Measurements from ENCODE around the gene HAUS1. TPM values are rescaled to one million over a fixed set of nuclear protein-coding genes. Genes with fewer than 3 reads are reported as not detected.

Gene HAUS1
- polyA plus RNA-seq, 3 donors = 12.1 to 50.4 (median 34.6) TPM

DNA sequence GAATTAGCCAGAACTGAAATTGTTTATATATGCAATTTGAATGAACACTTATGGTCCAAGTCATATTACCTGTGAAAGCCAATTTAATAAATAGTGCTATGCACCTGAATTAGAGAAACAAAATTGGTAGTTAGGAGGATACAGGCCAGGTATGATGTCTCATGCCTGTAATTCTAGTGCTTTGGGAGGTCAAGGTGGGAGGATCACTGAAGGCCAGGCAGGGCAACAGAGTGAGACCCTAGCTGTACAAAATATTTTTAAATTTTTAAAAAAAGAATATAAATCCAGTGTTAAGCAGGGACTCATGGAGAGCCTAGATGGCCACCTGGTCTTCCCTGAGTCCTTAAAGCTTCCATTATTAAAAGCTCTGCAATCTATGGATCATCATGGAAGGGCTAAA lies 24.8 kb upstream of the HAUS1 start:
- H3K9me3 Mint-ChIP-seq = no peaks in the 10 kb centered on the region

DNA sequence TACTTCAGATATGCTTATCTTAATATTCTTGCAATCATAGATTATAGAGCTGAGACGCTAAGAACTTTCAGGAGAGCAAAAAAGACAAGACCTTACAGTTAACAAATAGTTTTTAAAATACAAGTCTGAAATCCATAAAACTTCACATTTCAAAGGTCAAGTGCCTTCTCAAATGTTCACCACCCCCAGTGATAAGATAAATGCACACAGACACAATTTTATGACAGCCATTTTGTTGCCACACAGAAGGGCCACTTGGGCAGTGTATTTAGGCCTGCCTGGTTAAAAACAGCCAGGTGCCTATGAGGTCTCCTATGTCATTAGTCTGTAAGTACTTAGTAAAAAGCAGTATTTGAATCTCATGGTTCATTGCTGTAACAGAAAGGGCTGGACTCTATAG lies 24.0 kb upstream of the HAUS1 start:
- no peak overlapping the region for H2AFZ ChIP-seq (ENCODE audit: insufficient read depth, low read depth, low read length, poor library complexity, severe bottlenecking)
- TF ChIP-seq, protein P1, sequence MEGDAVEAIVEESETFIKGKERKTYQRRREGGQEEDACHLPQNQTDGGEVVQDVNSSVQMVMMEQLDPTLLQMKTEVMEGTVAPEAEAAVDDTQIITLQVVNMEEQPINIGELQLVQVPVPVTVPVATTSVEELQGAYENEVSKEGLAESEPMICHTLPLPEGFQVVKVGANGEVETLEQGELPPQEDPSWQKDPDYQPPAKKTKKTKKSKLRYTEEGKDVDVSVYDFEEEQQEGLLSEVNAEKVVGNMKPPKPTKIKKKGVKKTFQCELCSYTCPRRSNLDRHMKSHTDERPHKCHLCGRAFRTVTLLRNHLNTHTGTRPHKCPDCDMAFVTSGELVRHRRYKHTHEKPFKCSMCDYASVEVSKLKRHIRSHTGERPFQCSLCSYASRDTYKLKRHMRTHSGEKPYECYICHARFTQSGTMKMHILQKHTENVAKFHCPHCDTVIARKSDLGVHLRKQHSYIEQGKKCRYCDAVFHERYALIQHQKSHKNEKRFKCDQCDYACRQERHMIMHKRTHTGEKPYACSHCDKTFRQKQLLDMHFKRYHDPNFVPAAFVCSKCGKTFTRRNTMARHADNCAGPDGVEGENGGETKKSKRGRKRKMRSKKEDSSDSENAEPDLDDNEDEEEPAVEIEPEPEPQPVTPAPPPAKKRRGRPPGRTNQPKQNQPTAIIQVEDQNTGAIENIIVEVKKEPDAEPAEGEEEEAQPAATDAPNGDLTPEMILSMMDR (IDR thresholded peaks at IDR 0.05) = no peak
- H3K4me1 ChIP-seq (ENCODE audit: control insufficient read depth in 1 of 2, insufficient read depth in 2 of 2, low read length in 2 of 2) = no peaks in the 10 kb centered on the region
- H3K27ac ChIP-seq (ENCODE audit: low read depth in 1 of 2, low read length in 2 of 2) = peak overlapping the region in 1 of 2 donors; percentile 20
- Mint-ChIP-seq H3K36me3 (peaks cover 55 to 73% of the 10 kb centered on the region in 2 donors), H3K9me3 (no peaks in the 10 kb centered on the region), H3K4me3 (no peak overlapping the region), H3K27ac (peak overlapping the region in 2 of 7 donors; percentile 13 to 16), H3K27me3 (ENCODE audit: low read depth in 3 of 3) (no peaks in the 10 kb centered on the region), H3K4me1 (no peaks in the 10 kb centered on the region)
- no peak for DNase-seq
- peaks cover 59 to 79% of the 10 kb centered on the region in 2 donors for H3K36me3 ChIP-seq (replicated peaks in 1 of 2; ENCODE audit: control insufficient read depth in 1 of 2, insufficient read depth in 2 of 2, low read length in 2 of 2)
- no peak overlapping the region for H3K4me3 ChIP-seq (replicated peaks in 1 of 3; ENCODE audit: low read depth in 2 of 3, low read length in 3 of 3)
- H3K4me2 ChIP-seq (replicated peaks; ENCODE audit: extremely low read depth, low read length, poor library complexity, severe bottlenecking) = no peak overlapping the region
- H3K79me2 ChIP-seq (ENCODE audit: insufficient read depth, low read length) = no peaks in the 10 kb centered on the region
- no peak overlapping the region for H3K9ac ChIP-seq (ENCODE audit: insufficient read depth, low read length, poor library complexity, severe bottlenecking)
- intact Hi-C loops (cut with micrococcal nuclease) = loop anchor here in 1 of 2 donors (10.0 kb wide), 1 partner anchor 165 kb away; no protein-coding TSS in a partner anchor
- H4K20me1 ChIP-seq (ENCODE audit: insufficient read depth, low read length) = peaks cover 23% of the 10 kb centered on the region
- H3K9me3 ChIP-seq (replicated peaks in 1 of 2; ENCODE audit: control insufficient read depth in 1 of 2, insufficient read depth in 1 of 2, low read length in 2 of 2) = no peaks in the 10 kb centered on the region
- no CpG with 5 or more reads among the region's 1 CpG for WGBS (ENCODE audit: insufficient coverage)
- no peaks in the 10 kb centered on the region for H3K27me3 ChIP-seq (ENCODE audit: control insufficient read depth in 2 of 2, insufficient read depth in 2 of 2, low read length in 2 of 2)

More for the DNA sequence above, 24.8 kb upstream of the HAUS1 start:
- H3K9me3 ChIP-seq (replicated peaks in 1 of 2; ENCODE audit: control insufficient read depth in 1 of 2, insufficient read depth in 1 of 2, low read length in 2 of 2) = no peaks in the 10 kb centered on the region
- peaks cover 17% of the 10 kb centered on the region for H4K20me1 ChIP-seq (ENCODE audit: insufficient read depth, low read length)
- H3K27me3 Mint-ChIP-seq (ENCODE audit: low read depth in 3 of 3) = no peaks in the 10 kb centered on the region
- H2AFZ ChIP-seq (ENCODE audit: insufficient read depth, low read depth, low read length, poor library complexity, severe bottlenecking) = no peak overlapping the region
- H3K4me3 Mint-ChIP-seq = no peak overlapping the region
- H3K4me2 ChIP-seq (replicated peaks; ENCODE audit: extremely low read depth, low read length, poor library complexity, severe bottlenecking) = no peak overlapping the region
- no peak overlapping the region for H3K9ac ChIP-seq (ENCODE audit: insufficient read depth, low read length, poor library complexity, severe bottlenecking)
- H3K4me3 ChIP-seq (replicated peaks in 1 of 3; ENCODE audit: low read depth in 2 of 3, low read length in 3 of 3) = no peak overlapping the region
- intact Hi-C loops (cut with micrococcal nuclease) = loop anchor here (10.0 kb wide), 4 partner anchors 55 to 415 kb away; partner anchors contain the start of gene EPG5 (in 1 of the 2)
- H3K79me2 ChIP-seq (ENCODE audit: insufficient read depth, low read length) = no peaks in the 10 kb centered on the region
- no peak for DNase-seq
- TF ChIP-seq, protein P1 (IDR thresholded peaks at IDR 0.05) = no peak
- no peak overlapping the region for H3K27ac ChIP-seq (ENCODE audit: low read depth in 1 of 2, low read length in 2 of 2)
- H3K36me3 Mint-ChIP-seq = peaks cover 48 to 65% of the 10 kb centered on the region in 2 donors
- H3K4me1 ChIP-seq (ENCODE audit: control insufficient read depth in 1 of 2, insufficient read depth in 2 of 2, low read length in 2 of 2) = no peaks in the 10 kb centered on the region
- H3K36me3 ChIP-seq (replicated peaks in 1 of 2; ENCODE audit: control insufficient read depth in 1 of 2, insufficient read depth in 2 of 2, low read length in 2 of 2) = peaks cover 51 to 71% of the 10 kb centered on the region in 2 donors
- no peaks in the 10 kb centered on the region for H3K4me1 Mint-ChIP-seq
- no peak overlapping the region for H3K27ac Mint-ChIP-seq
- H3K27me3 ChIP-seq (ENCODE audit: control insufficient read depth in 2 of 2, insufficient read depth in 2 of 2, low read length in 2 of 2) = no peaks in the 10 kb centered on the region

All from CD14-positive monocyte (primary cell).